Activated T-cell treated with anti-CD3 and anti-CD28 coated beads for 1 hour (primary cell): Measurements from ENCODE around the gene RPL7A.
"Not testable (repeated sequence)": the region's sequence is repeated elsewhere in the genome, so short reads cannot be mapped to it uniquely, and the experiment has no call there.

Experiments used
- DNase-seq: peaks from one replicate; pipeline ENCODE4 v3.0.0-alpha.2; 2020; ENCODE audit warnings: low read depth

RPL7A gene

DNA sequence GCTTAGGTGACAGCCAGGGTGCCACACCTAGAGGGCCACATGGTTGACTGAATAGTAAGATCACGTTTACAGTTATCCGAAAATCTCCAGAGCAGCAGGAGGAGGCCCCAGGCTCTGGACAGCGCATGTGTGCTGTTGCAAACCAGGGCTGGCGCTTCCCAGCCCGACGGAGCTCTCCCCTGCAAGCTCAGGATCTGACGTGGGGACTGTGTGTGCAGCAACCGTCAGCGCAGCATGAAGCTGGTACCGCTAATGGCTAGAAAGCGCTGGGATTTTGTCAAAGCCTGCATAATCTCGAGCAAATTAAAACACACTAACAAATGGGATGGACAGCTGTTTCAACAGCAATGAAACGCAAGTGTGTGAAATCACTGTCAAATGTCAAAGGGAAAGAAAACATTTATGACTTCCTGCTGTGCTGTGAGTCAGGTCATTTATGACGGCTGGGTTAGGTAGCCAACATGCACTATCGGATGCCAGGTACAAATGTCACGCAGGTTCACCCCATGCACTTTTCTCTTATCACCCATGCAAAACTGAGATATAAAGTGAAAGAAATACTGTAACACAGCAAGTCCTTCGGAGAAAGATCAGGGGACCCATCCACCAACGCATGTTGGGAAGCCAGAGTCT, 20.3 kb downstream of the RPL7A start:
- no peak for DNase-seq

DNA sequence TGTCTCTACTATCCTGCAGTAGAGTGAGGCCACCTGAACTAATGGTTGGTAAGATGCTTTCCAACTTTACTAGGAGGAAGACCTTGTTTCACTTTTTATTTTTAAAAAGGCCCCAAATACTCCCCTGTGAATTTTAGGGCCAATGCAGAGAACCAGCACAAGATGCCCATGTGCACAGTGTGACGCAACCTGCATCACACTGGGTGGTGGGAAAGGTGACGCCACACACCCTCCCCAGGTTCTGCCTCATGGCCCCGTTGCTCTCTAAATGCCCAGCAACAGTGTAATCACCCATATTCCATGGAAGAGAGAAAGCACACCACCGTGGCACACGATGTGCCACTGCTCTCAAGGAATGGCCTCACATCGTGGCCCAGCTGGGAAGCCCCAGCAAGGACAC, 21.4 kb downstream of the RPL7A start:
- DNase-seq, result no peak

DNA sequence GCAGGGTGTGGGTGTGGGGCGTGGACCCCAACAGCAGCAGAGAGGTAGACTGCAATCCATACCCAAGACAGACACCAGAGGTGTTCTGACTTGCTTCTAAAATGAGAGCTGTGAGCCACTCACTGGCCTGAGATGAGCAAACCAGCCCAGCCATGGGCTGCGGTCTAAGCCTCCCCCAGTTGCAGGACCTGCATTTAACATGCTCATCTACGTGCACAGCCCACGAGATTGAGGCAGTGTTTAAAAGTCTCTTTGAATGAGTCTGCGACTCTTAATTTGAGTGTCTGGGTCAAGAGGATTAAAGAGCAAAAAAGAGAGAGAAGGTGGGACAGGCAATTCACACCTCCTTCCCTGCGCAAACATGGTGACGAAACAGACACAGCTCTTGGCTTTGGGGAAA, 21.9 kb downstream of the RPL7A start:
- no peak for DNase-seq

DNA sequence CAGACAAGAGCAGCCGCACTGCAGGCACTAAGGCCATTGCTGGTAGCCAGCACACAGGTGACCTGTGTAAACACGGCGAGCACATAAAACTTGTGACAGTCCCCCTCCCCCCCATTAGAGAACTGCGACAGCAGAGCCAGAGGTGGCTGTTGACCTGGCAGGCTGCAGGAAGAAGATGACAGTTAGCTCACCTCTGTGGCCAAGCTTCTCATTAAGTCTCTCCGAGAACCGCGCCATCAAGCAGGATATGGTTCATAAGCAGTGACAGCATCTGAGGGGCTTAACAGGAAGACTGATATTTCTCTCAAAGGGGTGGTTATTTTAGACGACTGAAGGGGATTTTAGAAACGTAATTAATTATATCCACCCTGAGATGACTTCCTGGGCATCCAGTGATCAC, 22.7 kb downstream of the RPL7A start:
- no peak for DNase-seq

DNA sequence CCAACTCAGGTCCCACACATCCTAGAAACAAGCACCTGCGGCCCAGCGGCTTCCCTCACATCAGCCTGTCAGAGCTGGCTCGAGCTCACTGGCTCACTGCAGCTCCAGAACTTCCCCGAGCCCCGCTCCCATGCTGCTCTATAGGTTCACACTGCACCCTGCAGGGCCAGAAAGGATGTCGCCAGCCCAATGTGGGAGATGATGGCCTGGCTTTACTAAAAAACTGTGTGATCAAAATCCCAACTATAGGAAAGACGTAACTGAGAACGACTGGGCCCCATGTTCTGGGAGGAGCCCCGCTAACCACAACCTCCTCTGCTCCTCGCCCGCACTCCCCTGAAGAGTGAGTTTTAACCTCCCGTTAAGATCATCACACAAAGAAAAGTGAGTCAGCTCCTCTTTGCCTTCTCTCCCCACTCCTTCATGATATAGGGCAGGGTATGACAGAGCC, 23.3 kb downstream of the RPL7A start:
- DNase-seq, result peak; percentile 48

DNA sequence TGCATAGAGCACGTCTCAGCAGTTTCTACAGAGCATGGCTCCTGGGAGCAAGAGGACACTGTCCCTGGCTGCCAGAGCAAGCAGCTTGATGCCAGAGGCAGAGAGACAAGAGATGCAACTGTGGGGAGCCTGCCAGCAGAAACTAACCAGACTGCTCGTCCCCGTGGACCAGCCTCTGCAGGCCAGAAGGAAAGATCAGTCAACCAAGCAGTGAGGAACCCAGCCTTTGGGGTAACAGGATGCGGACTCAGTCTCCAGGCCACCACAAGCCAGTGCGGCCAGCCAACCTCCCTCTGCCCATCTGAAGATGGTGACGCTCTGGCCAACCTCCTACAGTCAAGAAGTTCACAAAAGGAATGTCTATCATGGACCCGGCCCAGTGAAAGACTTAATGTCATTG, 24.1 kb downstream of the RPL7A start:
- DNase-seq, result no peak

DNA sequence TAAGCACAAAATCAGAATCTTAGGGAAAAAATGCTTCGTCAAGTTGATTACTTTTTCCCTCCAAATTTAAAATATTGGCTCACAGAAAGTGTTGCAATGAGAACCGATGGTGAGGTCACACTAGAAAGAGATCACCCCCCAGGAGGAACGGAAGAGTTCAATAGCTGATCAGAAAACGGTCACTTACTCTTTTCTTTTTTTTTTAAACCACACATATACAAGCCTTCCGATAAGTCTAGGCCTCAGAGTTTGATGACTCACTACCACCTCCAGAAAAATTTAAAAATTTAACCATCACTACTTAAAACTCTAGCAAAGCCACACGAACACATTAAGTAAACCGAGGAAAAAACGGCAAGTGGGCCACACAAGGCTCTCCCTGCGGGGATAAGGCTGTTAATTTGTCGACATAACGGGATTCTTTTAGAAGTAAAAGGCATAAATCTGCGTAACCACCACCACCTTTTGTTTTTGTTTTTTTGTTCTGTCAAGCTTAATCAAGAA, 26.6 kb downstream of the RPL7A start:
- no peak for DNase-seq

DNA sequence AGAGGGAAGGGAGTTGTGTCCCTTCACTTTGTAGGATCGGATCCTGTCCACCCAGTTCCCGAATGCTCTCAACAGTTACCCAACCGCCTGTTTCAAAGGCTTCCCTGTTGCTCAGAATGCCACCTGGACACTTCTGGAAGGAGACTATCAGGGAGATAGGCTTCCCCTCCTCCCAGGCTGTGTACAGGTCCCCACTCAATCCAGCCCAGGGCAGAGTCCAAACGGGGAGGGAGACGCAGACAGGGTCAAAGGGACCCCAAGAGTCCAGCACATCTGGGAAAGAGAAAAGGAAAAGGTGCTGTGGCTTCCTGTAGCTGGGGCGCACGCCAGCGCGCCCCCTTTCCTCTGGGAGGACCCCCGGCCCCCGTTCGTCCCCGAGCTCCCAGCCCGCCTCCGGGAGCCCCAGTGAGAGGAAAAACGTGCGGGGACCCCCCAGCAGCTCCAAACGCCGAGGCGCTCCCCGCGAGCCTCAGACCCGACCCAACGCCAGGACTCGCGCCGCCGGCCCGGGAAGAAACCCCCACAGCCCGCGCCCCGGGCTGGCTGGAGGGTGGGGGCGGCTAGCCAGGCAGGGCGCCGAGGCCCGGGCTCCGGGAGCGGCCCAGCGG, 27.2 kb downstream of the RPL7A start:
- DNase-seq, result no peak

DNA sequence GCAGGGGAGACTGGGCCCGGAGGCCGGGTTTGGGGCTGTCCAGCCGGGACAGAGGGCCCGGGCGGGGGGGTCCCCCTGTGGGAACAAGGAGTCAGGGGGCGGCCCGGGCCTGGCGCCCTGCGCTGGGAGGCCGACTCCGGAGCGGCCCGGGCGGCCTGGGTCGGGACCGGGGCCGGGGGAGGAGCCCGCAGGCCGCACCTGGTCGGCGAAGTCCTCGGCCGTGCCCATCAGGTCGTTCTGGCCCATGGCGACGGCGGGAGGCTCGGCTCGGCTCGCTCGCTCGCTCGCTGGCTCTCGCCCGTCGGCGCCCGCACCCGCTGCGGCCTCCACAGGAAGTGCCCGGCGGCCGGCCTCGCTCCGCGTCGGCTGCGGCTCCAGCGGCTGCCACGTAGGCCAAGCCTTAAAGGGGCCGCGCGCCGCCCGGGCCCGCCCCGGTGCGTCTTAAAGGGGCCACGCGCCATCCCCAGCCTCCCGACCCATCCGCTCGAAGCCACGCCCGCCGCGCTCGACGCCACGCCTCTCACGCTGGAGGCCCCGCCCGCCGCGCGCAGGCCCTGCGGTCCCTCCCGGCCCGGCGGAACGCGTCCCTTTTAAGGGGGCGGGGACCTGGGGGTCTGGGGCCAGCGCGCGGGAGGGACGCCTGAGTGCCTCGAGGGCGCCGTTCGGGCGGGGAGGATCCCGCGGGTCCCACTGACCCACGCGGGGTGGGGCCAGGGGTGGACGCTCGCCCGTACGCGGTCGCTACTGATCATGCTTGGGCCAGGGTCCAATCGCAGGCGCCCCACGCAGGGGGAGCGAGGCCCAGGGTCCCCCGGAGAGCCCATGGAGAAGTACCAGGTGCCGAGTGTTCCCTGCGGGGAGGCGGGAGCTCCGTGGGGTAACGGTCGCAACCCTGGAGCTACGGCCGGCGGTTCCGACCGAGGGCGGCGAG, 28.0 kb downstream of the RPL7A start, which contains the start of the genes STKLD1 and SURF4:
TSS of gene STKLD1 (plus strand) at position 643 of the 931 bp plus-strand sequence. CDS start at position 751, 108 bp downstream.
TSS of gene SURF4 (minus strand) at position 337 of the 931 bp plus-strand sequence. CDS start at position 246, 91 bp downstream.
- DNase-seq, result peak; percentile 92

DNA sequence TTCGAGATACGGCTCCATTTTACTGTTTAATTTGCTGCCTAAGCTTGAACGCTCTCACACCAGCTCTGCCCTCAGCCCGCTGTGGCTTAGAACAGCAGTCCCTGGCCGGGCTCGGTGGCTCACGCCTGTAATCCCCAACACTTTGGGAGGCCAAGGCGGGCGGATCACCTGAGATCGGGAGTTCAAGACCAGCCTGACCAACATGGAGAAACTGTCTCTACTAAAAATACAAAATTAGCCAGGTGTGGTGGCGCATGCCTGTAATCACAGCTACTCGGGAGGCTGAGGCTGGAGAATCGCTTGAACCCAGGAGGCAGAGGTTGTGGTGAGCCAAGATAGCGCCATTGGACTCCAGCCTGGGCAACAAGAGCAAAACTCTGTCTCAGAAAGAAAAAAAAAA, 29.3 kb downstream of the RPL7A start:
- DNase-seq, result not testable (repeated sequence)

DNA sequence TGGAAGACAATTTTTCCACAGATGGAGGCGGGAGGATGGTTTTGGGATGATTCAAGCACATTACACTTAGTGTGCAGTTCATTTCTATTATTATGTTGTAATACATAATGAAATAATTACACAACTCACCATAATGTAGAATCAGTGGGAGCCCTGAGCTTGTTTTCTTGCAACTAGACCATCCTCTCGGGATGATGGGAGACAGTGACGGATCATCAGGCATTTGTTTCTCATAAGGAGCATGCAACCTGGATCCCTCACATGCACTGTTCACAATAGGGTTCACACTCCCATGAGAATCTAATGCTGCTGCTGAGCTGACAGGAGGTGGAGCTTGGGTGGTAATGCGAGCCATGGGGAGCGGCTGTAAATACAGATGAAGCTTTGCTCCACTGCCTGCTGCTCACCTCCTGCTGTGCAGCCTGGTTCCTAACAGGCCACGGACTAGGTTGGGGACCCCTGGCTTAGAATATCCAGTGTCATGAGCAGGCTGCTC, 29.8 kb downstream of the RPL7A start:
- DNase-seq, result no peak

DNA sequence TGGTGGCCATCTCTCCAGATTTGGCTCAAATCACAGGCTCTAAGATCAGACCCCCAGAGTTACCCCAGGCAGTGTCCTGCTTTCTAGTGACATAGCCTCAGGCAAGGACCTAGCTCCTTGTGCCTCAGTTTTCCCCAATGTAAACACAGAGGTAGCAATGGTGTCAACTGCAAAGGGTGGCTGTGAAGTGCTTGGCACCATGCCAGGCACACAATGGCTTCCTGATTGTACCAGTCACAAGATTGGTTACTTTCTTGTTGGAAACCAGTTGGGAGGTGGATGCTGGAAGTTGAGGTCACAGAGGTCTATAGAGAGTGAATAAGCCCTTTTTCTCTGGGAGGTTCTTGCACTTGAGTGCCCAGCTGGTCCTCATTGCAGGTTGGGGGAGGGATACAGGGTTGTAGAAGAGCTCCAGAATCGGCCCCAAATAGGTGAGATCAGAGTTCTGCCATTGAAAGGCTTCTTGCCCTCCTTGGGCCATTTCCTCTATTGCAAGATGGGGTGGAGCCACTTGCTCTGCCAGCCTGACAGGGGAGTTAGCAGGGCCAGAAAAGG, 30.5 kb downstream of the RPL7A start:
- DNase-seq, result no peak

DNA sequence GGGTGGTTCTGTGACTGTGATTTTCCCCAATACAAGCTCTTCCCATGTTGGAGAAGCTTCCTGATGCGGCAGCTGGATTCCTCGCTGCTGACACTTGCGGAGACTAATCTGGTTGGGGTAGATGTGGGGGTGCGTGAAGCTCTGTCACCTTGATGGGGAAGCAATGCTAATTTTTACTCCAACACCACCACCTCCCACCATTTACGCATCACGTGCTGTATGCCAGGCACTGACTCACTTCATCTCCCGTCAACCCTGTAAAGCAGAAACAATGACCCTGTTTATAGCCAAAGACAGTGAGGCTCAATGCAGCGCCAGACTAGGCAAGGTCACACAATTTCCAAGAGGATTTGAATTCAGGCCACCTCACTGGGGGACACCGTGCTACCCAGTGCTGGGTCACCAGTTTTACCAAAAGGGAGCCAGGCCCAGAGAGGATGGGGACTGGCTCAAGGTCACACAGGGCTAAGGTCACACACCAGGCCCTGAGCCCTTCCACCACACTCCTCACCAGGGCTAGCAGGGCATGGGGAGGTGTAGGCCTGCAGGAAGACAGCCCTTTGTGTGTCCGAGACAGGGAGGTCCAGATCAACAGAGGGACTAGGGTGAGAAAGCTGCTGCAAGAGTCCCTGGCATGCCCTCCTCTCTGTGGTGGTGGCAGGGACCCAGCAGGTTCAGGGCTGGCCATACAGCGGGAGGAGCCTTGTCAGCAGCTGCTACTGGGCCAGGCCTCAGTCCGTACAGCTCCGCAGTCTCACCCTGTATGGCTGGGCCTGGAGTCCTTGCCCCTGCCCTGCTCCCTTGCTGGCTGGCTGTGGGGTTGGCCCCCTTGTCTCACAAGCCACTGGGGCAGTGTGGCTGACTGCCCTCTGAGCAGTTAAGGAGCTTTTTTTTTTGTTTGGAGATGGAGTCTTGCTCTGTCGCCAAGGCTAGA, 31.4 kb downstream of the RPL7A start:
- DNase-seq, result no peak

DNA sequence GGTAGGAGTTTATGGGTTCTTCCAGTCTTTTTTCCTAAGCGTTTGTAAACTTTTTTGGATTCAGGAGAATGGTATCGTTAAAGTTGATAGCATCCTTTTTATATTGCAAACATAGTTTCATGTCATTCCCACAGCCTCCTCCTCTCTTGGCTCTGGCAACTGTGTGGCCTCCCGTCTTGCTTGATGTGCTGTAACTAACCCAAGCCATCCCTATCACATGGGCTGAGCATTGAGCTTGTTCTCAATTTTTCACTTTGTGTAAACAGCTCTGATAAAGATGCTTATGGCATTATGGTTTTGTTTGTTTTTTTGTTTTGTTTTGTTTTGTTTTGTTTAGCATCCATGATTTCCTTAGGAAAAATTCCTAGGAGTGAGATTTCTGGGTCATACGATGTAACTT, 32.7 kb downstream of the RPL7A start:
- no peak for DNase-seq

DNA sequence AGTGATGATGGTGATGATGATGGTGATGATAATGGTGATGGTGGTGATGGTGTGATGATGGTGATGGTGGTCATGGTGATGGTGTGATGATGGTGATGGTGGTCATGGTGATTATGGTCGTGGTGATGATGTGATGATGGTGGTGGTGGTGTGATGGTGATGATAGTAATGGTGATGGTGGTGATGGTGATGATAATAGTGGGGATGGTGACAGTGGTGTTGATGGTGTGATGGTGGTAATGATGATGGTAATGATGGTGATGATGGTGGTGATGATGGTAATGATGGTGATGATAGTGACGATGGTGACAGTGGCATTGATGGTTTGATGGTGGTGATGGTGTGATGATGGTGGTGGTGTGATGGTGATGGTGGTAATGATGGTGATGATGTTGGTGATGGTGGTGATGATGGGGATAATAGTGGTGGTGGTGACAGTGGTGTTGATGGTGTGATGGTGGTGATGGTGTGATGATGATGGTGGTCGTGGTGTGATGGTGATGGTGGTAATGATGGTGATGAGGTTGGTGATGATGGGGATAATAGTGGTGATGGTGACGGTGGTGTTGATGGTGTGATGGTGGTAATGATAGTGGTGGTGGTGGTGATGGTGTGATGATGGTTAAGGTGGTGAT, 34.6 kb downstream of the RPL7A start:
- no peak for DNase-seq

DNA sequence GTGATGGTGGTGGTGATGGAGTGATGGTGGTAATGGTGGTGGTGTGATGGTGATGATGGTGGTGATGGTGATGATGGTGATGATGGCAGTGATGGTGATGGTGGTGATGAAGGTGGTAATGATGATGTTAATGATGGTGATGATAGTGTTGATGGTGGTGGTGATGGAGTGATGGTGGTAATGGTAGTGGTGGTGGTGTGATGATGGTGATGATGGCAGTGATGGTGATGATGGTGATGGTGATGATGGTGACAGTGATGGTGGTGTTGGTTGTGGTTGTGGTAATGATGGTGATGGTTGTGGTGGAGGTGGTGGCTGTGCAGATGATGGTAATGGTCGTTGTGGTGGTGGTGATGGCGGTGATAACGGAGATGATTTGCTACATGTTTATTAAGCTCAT, 35.4 kb downstream of the RPL7A start:
- DNase-seq, result no peak

DNA sequence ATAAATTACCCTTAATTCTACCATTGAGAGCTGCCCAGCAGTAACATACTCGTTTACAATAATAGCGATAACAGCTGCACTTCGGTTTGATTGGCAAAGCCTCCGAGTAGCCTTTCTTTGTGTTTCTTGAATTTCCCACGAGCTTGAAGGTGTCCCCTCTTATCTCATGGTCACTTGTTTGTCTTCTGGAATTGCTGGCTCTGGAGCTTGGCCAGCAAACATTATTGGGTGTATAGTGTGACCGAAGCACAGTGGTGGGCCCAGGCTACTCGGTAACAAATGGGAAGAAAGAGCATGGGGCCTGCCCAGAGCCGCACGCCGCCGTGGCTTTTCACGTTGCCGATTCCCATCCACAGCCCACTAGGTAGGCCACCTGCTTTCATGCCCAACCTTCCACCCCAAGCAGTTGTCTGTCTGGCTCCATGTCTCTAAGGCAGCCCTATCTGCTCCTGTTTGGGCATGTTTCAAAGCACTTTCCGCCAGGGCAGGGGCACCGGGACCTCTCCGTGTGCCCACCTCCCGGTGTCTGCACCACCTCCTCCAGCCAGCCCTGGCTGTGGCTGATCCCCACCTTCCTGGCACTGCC, 36.8 kb downstream of the RPL7A start:
- DNase-seq, result no peak

DNA sequence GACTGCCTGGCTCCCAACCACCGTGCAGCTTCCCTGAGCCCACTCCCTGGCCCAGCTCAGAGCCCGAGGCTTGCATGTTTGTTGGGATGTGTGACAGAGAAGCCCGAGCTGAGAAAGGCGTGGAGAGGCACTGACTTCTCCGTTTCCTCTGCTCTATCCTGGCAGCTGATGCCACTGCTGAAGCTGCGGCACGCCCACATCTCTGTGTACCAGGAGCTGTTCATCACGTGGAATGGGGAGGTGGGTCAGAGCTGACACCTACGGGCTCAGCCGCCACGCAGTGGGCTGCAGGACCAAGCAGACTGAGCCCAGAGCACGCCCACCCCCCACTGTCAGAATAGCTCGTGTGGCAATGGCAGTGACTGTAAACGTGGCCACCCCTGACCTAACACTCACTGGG, 37.4 kb downstream of the RPL7A start:
- no peak for DNase-seq

DNA sequence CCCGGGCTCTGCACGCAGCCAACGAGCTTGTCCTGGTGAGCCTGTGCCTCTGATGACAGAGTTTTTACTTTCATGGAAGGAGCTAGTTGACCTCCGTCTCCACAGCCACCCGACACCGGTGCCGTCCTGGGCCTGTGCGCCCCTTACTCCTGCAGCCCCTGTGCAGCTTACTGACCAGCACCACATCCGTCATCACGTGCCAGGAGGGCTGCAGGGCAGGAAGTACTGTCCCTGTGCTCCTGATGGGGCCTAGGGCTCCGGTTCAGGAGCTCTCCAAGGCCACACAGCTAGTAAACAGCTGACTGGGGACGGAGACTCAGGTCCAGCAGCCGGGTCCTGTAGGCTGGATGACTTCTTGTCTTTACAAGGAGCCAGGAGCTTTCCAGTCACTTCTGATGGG, 38.3 kb downstream of the RPL7A start:
- no peak for DNase-seq

DNA sequence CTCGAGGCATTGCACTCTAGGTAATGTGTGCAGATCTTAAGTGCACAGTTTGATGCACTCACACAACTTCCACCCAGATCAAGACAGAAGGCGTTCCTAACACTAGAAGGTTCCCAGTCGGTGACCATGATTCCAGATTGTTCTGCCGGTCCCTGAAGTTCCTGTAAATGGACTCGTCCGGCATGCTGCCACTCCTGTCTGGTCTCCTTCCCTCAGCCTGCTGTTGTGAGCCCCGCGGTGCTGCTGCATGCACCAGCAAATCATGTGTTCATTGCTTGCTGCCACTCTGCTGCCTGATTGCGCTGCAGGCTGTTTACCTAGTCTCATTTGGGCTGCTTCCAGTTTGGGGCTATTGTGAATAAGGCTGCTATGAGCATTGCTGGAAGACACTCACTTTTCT, 39.7 kb downstream of the RPL7A start:
- no peak for DNase-seq
